Thyroid gland (tissue), 4 donors: ENCODE measurements around the gene CLIP2.

Experiments
- CTCF ChIP-seq, 6 experiments: fragments of 200-600 bp in 3 of 6; fragments of 450-650 bp in 3 of 6; sonication (generic) in 3 of 6; IDR thresholded peaks; one replicate each; pipeline ENCODE4 v1.5.1; 2016 to 2019; ENCODE audit warnings: antibody characterized with exemption in 6 of 6, mild to moderate bottlenecking in 2 of 6, inconsistent platforms in 1 of 6, moderate library complexity in 1 of 6
- POLR2A ChIP-seq, 2 donors: fragments of 450-650 bp; IDR thresholded peaks; one replicate each; pipeline ENCODE4 v1.6.1; 2017; ENCODE audit warnings: antibody characterized with exemption in 2 of 2, mild to moderate bottlenecking in 2 of 2, moderate library complexity in 1 of 2

DNA sequence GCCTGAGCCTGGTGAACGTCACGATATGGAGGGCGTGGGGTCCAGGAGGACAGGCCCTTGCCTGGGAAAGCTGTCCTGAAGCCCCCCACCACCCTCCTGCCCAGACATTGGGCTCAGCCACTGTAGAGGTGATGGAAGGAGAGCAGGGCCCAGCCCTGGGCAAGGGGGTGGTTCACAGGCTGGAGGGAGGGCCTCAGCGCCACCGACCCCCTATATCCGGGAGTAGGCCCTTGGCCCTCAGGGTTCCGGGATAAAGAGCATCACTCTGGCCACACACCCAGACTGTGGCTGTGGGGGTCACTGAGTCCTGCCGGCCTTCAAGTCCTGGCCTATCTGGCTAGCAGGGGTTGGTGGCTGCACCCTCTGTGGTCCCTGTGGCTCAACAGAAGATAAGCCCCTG, 109.2 kb downstream of the CLIP2 start:
- no peak for TF ChIP-seq CTCF (IDR thresholded peaks at IDR 0.05)
- TF ChIP-seq POLR2A (IDR thresholded peaks at IDR 0.05), result no peak
